WTC11 (cell line): ENCODE measurements around the gene MYOCOS.

ENCODE experiments used
- CTCF ChIP-seq: fragments of 200-600 bp; IDR thresholded peaks from 2 replicates; pipeline ENCODE4 v1.8.0; 2022; ENCODE audit warnings: antibody characterized with exemption
- HMGA2 ChIP-seq: fragments of 250-450 bp; sonication (Bioruptor Pico); IDR thresholded peaks from 2 replicates; pipeline ENCODE4 v1.4.0; 2021; ENCODE audit warnings: mild to moderate bottlenecking, moderate library complexity

GRCh38 chr1:171654201-171654941 is 32.3 kb downstream of the MYOCOS start:
- no peak for TF ChIP-seq CTCF
- no peak for TF ChIP-seq HMGA2 (CRISPR knock-in tag)
